Keratinocyte (primary cell): ENCODE measurements around the gene PHPT1. TPM values are rescaled to one million over a fixed set of nuclear protein-coding genes. Genes with fewer than 3 reads are reported as not detected.

Experiments
- DNase-seq: peaks from one replicate; pipeline ENCODE4 v3.0.0-alpha.2; 2011; ENCODE audit warnings: low read depth, missing footprints, low spot score
- FAIRE-seq: peaks from 2 replicates; lab custom pipeline; 2011; peaks lifted over from hg19 to GRCh38; lab: Jason Lieb, UNC
- H2AFZ ChIP-seq: 2 replicates; pipeline ENCODE4 v1.6.0; 2012; ENCODE audit warnings: low read length, control low read depth, inconsistent platforms; ENCODE audit not compliant: control insufficient read depth
- H3K27ac ChIP-seq: 2 replicates; pipeline ENCODE4 v1.5.1; 2011; ENCODE audit warnings: low read length; ENCODE audit not compliant: control insufficient read depth, insufficient read depth
- H3K27me3 ChIP-seq: 3 replicates; pipeline ENCODE4 v1.6.0; 2011; ENCODE audit warnings: low read length; ENCODE audit not compliant: control insufficient read depth, insufficient read depth; ENCODE audit errors: extremely low read depth
- H3K36me3 ChIP-seq, 2 experiments: 2 replicates in 1 of 2; 3 replicates in 1 of 2; pipeline ENCODE4 v1.5.1; 2011; ENCODE audit warnings: low read length in 2 of 2, mild to moderate bottlenecking in 1 of 2; ENCODE audit not compliant: control insufficient read depth in 2 of 2, insufficient read depth in 2 of 2; ENCODE audit errors: extremely low read depth in 1 of 2
- H3K4me1 ChIP-seq: 3 replicates; pipeline ENCODE4 v1.5.1; 2011; ENCODE audit warnings: low read length; ENCODE audit not compliant: control insufficient read depth, insufficient read depth; ENCODE audit errors: extremely low read depth
- H3K4me2 ChIP-seq: 3 replicates; pipeline ENCODE4 v1.6.0; 2011; ENCODE audit warnings: low read depth, low read length; ENCODE audit not compliant: control insufficient read depth, insufficient read depth; ENCODE audit errors: extremely low read depth
- H3K4me3 ChIP-seq, 3 experiments: fragments of 200-600 bp in 1 of 3; sonication (generic) in 1 of 3; 2 replicates in 2 of 3; 3 replicates in 1 of 3; pipeline ENCODE4 v1.5.1; 2011 to 2016; ENCODE audit warnings: low read length in 3 of 3, mild to moderate bottlenecking in 3 of 3, control low read depth in 2 of 3, inconsistent platforms in 1 of 3, low read depth in 1 of 3, mixed read lengths in 1 of 3, mixed run types in 1 of 3, moderate library complexity in 1 of 3; ENCODE audit not compliant: control insufficient read depth in 2 of 3, insufficient read depth in 2 of 3; ENCODE audit errors: extremely low read depth in 1 of 3
- H3K79me2 ChIP-seq: 2 replicates; pipeline ENCODE4 v1.6.0; 2012; ENCODE audit warnings: low read length; ENCODE audit not compliant: control insufficient read depth, insufficient read depth
- H3K9ac ChIP-seq: 3 replicates; pipeline ENCODE4 v1.6.0; 2011; ENCODE audit warnings: low read length; ENCODE audit not compliant: control insufficient read depth, insufficient read depth; ENCODE audit errors: extremely low read depth
- H3K9me1 ChIP-seq: 3 replicates; pipeline ENCODE4 v1.6.0; 2011; ENCODE audit warnings: low read length; ENCODE audit not compliant: control insufficient read depth, insufficient read depth; ENCODE audit errors: extremely low read depth
- H3K9me3 ChIP-seq: 2 replicates; pipeline ENCODE4 v1.5.1; 2012; ENCODE audit warnings: low read depth, low read length; ENCODE audit not compliant: control insufficient read depth
- H4K20me1 ChIP-seq: 3 replicates; pipeline ENCODE4 v1.6.0; 2011; ENCODE audit warnings: low read length; ENCODE audit not compliant: control insufficient read depth, insufficient read depth; ENCODE audit errors: extremely low read depth
- CTCF ChIP-seq, 3 experiments: IDR thresholded peaks in 1 of 3; conservative IDR thresholded peaks in 1 of 3; optimal IDR thresholded peaks in 1 of 3; 2 replicates in 2 of 3; 3 replicates in 1 of 3; pipeline versions ENCODE3 to v1.5.1; 2011; ENCODE audit warnings: low read length in 3 of 3, mild to moderate bottlenecking in 3 of 3, moderate library complexity in 2 of 3, control low read depth in 1 of 3, inconsistent platforms in 1 of 3; ENCODE audit not compliant: insufficient read depth in 2 of 3; ENCODE audit errors: extremely low read depth in 1 of 3
- EZH2 ChIP-seq: IDR thresholded peaks from one replicate; pipeline ENCODE4 v1.6.1; 2012; ENCODE audit warnings: inconsistent platforms, mild to moderate bottlenecking, low read length, moderate library complexity
- dilution Hi-C: fragments of 300-500 bp; cut with MboI; formaldehyde crosslinking; loops from one replicate; pipeline ENCODE4 v1.7.0; 2020; ENCODE audit warnings: low sequenced_read_pairs; ENCODE audit not compliant: extremely low pct_ligation_motif_present
- polyA plus RNA-seq, 5 experiments: library from polyadenylated mRNA; depleted of rRNA in 3 of 5; stranded (reverse) in 3 of 5; stranded (forward) in 1 of 5; unstranded in 1 of 5; fragments of >200 nt; gene quantifications; 1 replicate in 1 of 5; 2 replicates in 3 of 5; 3 replicates in 1 of 5; pipeline versions ENCODE4 v1.2.1 to v1.2.3, GENCODE V29; 2011 to 2012; ENCODE audit warnings: missing spikeins in 2 of 5, low read depth in 1 of 5, low replicate concordance in 1 of 5

PHPT1 gene
- polyA plus RNA-seq, 1 donor (not counting 4 experiments of a cell fraction or from before 2014, with no cell fraction given): 68.8 TPM

- Histone ChIP-seq H3K4me3 (no peak overlapping the region), H3K79me2 (peaks cover 21% of the 10 kb centered on the region), H3K9me1 (no peaks in the 10 kb centered on the region), H3K4me1 (peaks cover 5% of the 10 kb centered on the region), H3K36me3 (peaks cover 22% of the 10 kb centered on the region in 2 experiments), H4K20me1 (peaks cover 8% of the 10 kb centered on the region), H3K27me3 (no peaks in the 10 kb centered on the region), H3K9me3 (no peaks in the 10 kb centered on the region), H3K4me2 (no peak overlapping the region), H3K9ac (no peak overlapping the region), H3K27ac (no peak overlapping the region), H2AFZ (no peak overlapping the region)
- dilution Hi-C loops: no loop called here
- TF ChIP-seq EZH2 (no peak), CTCF (optimal IDR thresholded peaks at IDR 0.05 in 1 of 3, IDR thresholded peaks at IDR 0.05 in 1 of 3, conservative IDR thresholded peaks at IDR 0.05 in 1 of 3; ENCODE audit: extremely low read depth in 1 of 3, insufficient read depth in 2 of 3, low read length in 3 of 3) (no peak)
- FAIRE-seq: no peak
- DNase-seq: no peak
Measured at GRCh38 chr9:136860933-136861873, 12.0 kb downstream of the PHPT1 start.

GRCh38 chr9:136861874-136862457 lies 12.8 kb downstream of the PHPT1 start:
- H2AFZ ChIP-seq: no peak overlapping the region
- no peaks in the 10 kb centered on the region for H3K27me3 ChIP-seq
- H3K4me3 ChIP-seq: no peak overlapping the region
- peaks cover 21% of the 10 kb centered on the region for H3K79me2 ChIP-seq
- dilution Hi-C loops: no loop called here
- no peak for DNase-seq
- peaks cover 8% of the 10 kb centered on the region for H4K20me1 ChIP-seq
- no peak for TF ChIP-seq CTCF (optimal IDR thresholded peaks at IDR 0.05 in 1 of 3, IDR thresholded peaks at IDR 0.05 in 1 of 3, conservative IDR thresholded peaks at IDR 0.05 in 1 of 3; ENCODE audit: extremely low read depth in 1 of 3, insufficient read depth in 2 of 3, low read length in 3 of 3)
- TF ChIP-seq EZH2: no peak
- peaks cover 5% of the 10 kb centered on the region for H3K4me1 ChIP-seq
- peaks cover 22% of the 10 kb centered on the region in 2 experiments for H3K36me3 ChIP-seq
- FAIRE-seq: no peak
- H3K4me2 ChIP-seq: no peak overlapping the region
- no peaks in the 10 kb centered on the region for H3K9me1 ChIP-seq
- no peak overlapping the region for H3K9ac ChIP-seq
- H3K9me3 ChIP-seq: no peaks in the 10 kb centered on the region
- no peak overlapping the region for H3K27ac ChIP-seq
